GM12874 (cell line): Measurements from ENCODE around the gene HSPA13.

Experiments
- CTCF ChIP-seq: IDR thresholded peaks from 2 replicates; pipeline ENCODE4 v1.5.1; 2011; ENCODE audit warnings: low read depth, mild to moderate bottlenecking, control low read depth, low read length, moderate library complexity; ENCODE audit not compliant: insufficient read depth

HSPA13 gene

DNA sequence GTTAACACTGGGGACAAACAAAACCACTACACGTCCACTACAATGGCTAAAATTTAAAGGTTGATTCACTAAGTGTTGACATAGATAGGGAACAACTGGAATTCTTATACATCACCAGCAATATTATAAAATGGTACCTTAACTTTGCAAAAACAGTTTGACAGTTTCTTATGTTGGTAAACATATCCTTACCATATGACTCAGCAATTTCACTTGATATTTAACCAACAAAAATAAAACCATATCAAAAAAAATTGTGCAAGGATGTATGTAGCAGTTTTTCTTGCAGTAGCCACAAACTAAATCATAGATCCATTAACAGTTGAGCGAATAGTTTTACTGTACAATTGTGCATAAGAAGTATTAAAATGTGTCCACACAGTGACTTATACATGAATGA is 5.3 kb upstream of the HSPA13 start:
- no peak for TF ChIP-seq CTCF

- no peak for TF ChIP-seq CTCF
Measured at GRCh38 chr21:14384453-14384852, 1.5 kb upstream of the HSPA13 start.

DNA sequence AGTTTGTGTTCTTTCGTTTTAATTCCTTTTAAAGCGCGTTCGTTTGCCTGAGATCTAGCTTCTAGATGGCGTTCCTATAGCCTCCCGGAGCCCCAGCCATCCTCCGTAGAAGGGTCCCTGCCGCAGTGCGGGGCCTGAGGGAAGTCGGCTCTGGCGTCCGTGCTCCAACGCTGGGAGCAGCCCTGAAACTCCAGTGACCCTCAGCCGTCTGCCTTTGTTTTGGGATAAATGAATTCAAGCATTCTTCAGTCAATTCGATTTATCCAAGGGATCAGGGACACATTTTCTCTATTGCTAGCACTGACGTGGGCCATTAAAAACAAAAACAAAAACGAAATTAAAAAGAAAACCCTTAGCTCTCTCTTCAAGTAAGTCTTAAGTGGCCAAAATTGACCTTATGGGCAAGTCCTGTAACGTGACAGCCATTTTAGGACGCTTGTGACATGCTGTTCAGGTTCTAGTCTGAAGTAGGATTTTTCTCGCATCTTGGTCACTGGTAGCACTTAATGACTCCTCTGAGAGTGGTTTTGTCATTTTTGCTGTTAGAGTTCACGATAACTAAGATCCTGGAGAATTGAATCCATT is 742 bp upstream of the HSPA13 start:
- no peak for TF ChIP-seq CTCF

DNA sequence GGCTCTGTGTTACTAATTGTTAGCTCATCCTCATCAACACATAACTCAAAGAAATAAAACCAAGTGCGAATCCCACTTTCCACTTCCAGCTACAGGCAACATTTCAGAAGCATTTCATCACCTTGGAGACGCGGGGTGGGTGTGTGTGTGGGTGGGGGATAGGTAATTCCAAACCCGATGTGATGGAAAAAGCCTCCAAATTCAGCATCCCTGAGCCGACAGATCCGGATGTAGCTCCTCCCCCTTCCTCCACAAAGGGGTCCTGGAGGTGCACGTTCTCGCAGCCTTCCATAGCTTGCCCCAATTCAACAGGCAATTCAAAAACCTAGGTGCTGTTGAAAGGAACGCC is 486 bp downstream of the HSPA13 start:
- TF ChIP-seq CTCF: no peak

GRCh38 chr21:14376854-14377253 is 6.1 kb downstream of the HSPA13 start:
- no peak for TF ChIP-seq CTCF

DNA sequence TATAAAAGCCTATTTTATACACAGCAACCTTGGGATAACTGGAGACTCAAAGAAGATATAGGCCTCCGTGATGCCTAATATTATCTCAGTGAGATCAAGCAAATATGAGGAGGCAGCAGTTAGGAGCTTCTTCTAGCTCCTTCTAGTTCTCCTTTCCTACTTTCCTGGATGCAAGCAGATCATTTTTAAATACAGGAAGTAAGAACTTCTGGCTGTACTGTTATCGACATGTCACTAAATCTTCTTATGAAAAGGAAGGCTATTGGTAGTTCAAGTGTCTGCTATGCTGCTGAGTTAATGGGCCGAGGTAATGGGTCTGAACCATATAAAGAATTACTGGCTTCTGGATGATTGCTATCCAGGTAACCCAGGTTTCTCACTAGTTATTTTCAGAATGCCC is 15.9 kb downstream of the HSPA13 start:
- no peak for TF ChIP-seq CTCF

DNA sequence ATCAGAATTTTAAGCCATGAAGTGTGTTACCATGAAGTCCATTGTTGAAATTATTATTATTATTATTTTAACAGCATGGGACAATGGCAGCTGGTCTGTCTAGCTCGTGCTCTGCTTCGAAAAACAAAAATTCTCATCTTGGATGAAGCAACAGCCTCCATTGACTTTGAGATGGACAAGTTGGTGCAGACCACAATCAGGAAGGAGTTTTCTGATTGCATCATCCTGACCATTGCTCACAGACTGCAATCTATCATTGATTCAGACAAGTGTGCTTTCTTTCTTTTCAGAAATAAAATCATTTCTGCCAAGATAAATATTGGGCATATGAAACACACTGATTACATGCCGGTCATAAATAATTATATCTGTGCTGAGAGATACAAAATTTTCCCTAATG is 21.0 kb downstream of the HSPA13 start:
- TF ChIP-seq CTCF: no peak

DNA sequence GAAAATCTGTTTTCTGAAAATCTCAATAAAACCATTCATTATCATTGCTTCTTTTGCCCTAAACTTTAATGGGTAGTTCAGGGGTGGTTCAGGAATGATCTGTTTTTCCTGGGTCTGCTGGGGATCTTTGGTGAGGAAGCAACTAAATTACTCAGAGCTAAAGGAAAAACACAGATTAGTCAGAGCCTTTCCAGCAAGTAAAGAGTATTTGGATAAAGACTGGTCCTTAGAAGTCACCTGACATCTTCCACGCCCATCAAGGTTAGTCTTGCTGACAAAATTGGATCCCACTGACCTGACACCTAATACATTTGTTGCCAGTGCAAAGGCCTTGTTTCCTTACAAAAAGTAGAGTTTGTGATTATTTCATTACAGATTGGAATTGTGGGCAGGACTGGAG is 24.2 kb downstream of the HSPA13 start:
- TF ChIP-seq CTCF: no peak
